ENCODE data around the gene ZNF664. TPM values are rescaled to one million over a fixed set of nuclear protein-coding genes. Genes with fewer than 3 reads are reported as not detected.

Gene ZNF664
- total and polyA plus RNA-seq, 2 of the 8 experiments (the other 6 are each of a cell fraction or from before 2014, with no cell fraction given) = 22.8 to 51.4 TPM

DNA sequence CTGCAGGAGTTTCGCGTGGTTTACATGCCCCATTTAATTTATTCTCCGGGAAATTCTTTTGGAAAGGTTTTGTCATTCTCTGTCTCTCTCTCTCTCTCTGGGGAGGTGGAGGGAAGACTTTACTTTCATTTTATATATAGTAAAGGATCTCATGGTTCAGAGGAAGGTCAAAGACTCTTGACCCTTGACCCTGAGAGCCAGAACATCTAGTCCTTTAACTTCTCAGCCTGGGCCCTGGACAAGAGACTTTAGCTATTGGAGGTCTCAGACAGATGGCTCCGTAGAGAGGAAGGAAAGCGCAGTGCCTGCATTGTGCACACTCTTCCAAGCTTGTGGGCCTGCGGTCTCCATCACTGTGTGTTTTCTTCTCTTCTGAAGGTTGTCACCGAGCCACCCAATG lies 44.1 kb upstream of the ZNF664 start:
- H3K23ac ChIP-seq (ENCODE audit: insufficient read length) = no peak overlapping the region
- no peak overlapping the region for H2BK5ac ChIP-seq (ENCODE audit: low read depth, low read length)
- no peaks in the 10 kb centered on the region for H3K4me1 ChIP-seq (replicated peaks in 1 of 4; ENCODE audit: control insufficient read depth in 3 of 4, insufficient read depth in 4 of 4, low read length in 3 of 4)
- H3K56ac ChIP-seq (replicated peaks; ENCODE audit: insufficient read length, low read depth, low read length) = no peak overlapping the region
- no peak overlapping the region for H3K4me3 ChIP-seq (ENCODE audit: extremely low read depth in 1 of 4, insufficient read depth in 2 of 4, low read depth in 3 of 4, low read length in 4 of 4)
- H3K79me1 ChIP-seq (ENCODE audit: low read depth, low read length) = no peaks in the 10 kb centered on the region
- no peak overlapping the region for H3K4me2 ChIP-seq (ENCODE audit: insufficient read depth in 1 of 2, low read depth in 2 of 2, low read length in 2 of 2)
- H3K4ac ChIP-seq (replicated peaks; ENCODE audit: insufficient read length, low read depth, low read length) = no peak overlapping the region
- TF ChIP-seq BACH1 (IDR thresholded peaks at IDR 0.05; ENCODE audit: low read length) (no peak), NRF1 (IDR thresholded peaks at IDR 0.05; ENCODE audit: low read depth, low read length) (no peak), BRCA1 (IDR thresholded peaks at IDR 0.05; ENCODE audit: low read depth, low read length) (no peak), CHD2 (IDR thresholded peaks at IDR 0.05; ENCODE audit: low read length) (no peak), RNF2 (IDR thresholded peaks at IDR 0.05; ENCODE audit: borderline replicate concordance, low read depth, low read length, missing control alignments, poor library complexity, severe bottlenecking) (no peak), POLR2A (IDR thresholded peaks at IDR 0.05; ENCODE audit: control extremely low read depth in 1 of 2, low read depth in 2 of 2, low read length in 2 of 2) (no peak), GABPA (IDR thresholded peaks at IDR 0.05; ENCODE audit: borderline replicate concordance, insufficient read depth, low read length) (no peak)
- no peaks in the 10 kb centered on the region for H3K36me3 ChIP-seq (ENCODE audit: control insufficient read depth in 2 of 4, insufficient read depth in 4 of 4, low read length in 3 of 4)
- H4K91ac ChIP-seq (replicated peaks; ENCODE audit: insufficient read length, low read length) = no peak overlapping the region
- no peaks in the 10 kb centered on the region; the same call in 1 of the 2 replicates for H3K23me2 ChIP-seq (ENCODE audit: low read depth, low read length)
- DNase-seq (ENCODE audit: low read depth in 1 of 2, low spot score in 2 of 2) = no peak
- no peak overlapping the region for H3K18ac ChIP-seq (ENCODE audit: extremely low read depth, low read length)
- no peak for FAIRE-seq
- no peak overlapping the region for H4K5ac ChIP-seq (ENCODE audit: insufficient read length, low read depth, low read length)
- no peak overlapping the region for H2AK5ac ChIP-seq (ENCODE audit: low read depth, low read length)
- H4K20me1 ChIP-seq (replicated peaks in 1 of 2; ENCODE audit: control insufficient read depth in 1 of 2, insufficient read depth in 2 of 2, low read length in 2 of 2) = no peaks in the 10 kb centered on the region
- no peaks in the 10 kb centered on the region for H3K79me2 ChIP-seq (ENCODE audit: control insufficient read depth in 1 of 2, insufficient read depth in 2 of 2, low read length in 2 of 2)
- 85% methylated on average over 7 of the region's 7 CpGs; no CpG with 5 or more reads in 1 of the 2 experiments for WGBS, 2 experiments (ENCODE audit: extremely low coverage in 1 of 2, insufficient coverage in 1 of 2, insufficient read length in 1 of 2, insufficient replicate concordance in 2 of 2, low coverage in 1 of 2, low lambda C conversion rate in 2 of 2, missing lambda C conversion rate in 1 of 2)
- H3K27me3 ChIP-seq (replicated peaks in 1 of 4; ENCODE audit: control insufficient read depth in 3 of 4, extremely low read depth in 1 of 4, insufficient read depth in 3 of 4, low read length in 3 of 4) = no peaks in the 10 kb centered on the region
- no peak overlapping the region for H2AFZ ChIP-seq (ENCODE audit: low read length)
- ChIA-PET POLR2A (ENCODE audit: partially characterized antibody) (no interaction called here), CTCF (ENCODE audit: partially characterized antibody) (interaction anchor here (1.0 to 1.9 kb wide), 3 partner anchors 11 to 16 kb away, joined by 3 to 18 read pairs (median 6); no protein-coding TSS in a partner anchor)
- H3K27ac ChIP-seq (ENCODE audit: low read depth, low read length) = no peak overlapping the region
- H2BK120ac ChIP-seq (replicated peaks; ENCODE audit: low read depth, low read length) = no peak overlapping the region
- H3K14ac ChIP-seq (ENCODE audit: insufficient read length) = no peak overlapping the region
- H3K9me3 ChIP-seq (ENCODE audit: insufficient read depth in 2 of 2, low read depth in 1 of 2, low read length in 1 of 2) = no peaks in the 10 kb centered on the region
- no peak overlapping the region for H4K8ac ChIP-seq (ENCODE audit: extremely low read depth, insufficient read depth, low read length)
- no peak overlapping the region for H3K9ac ChIP-seq (replicated peaks in 1 of 4; ENCODE audit: extremely low read depth in 1 of 4, low read depth in 3 of 4, low read length in 3 of 4)
- H2BK20ac ChIP-seq (ENCODE audit: low read length) = no peak overlapping the region
- H2BK12ac ChIP-seq (ENCODE audit: low read depth, low read length) = no peak overlapping the region
- no peak overlapping the region for H2BK15ac ChIP-seq (ENCODE audit: low read length)
